Spleen (tissue), 13 donors: ENCODE results near the gene SECISBP2L. TPM values are rescaled to one million over a fixed set of nuclear protein-coding genes. Genes with fewer than 3 reads are reported as not detected.
A peak's percentile ranks its signal among the peaks of the same experiment; 100 is the strongest.

Source experiments
- DNase-seq: peaks from one replicate; pipeline ENCODE4 v3.0.0-alpha.2; 2020
- H3K27ac ChIP-seq, 8 donors: fragments of 200-600 bp; sonication (generic) in 7 of 8; 1 replicate in 4 of 8; 2 replicates in 4 of 8; pipeline versions ENCODE4 v1.5.0 to v1.8.0; 2016 to 2021; ENCODE audit warnings: inconsistent platforms in 4 of 8, mild to moderate bottlenecking in 4 of 8, moderate library complexity in 1 of 8
- H3K27me3 ChIP-seq, 7 donors: fragments of 200-600 bp; sonication (generic) in 6 of 7; replicated peaks in 1 of 7; 1 replicate in 4 of 7; 2 replicates in 3 of 7; pipeline versions ENCODE4 v1.5.0 to v1.8.0; 2016 to 2021; ENCODE audit warnings: inconsistent platforms in 3 of 7, mild to moderate bottlenecking in 1 of 7
- H3K36me3 ChIP-seq, 6 donors: fragments of 200-600 bp; sonication (generic) in 5 of 6; 1 replicate in 4 of 6; 2 replicates in 2 of 6; pipeline versions ENCODE4 v1.5.0 to v1.8.0; 2016 to 2021; ENCODE audit warnings: inconsistent platforms in 2 of 6
- H3K4me1 ChIP-seq, 6 donors: fragments of 200-600 bp; sonication (generic) in 5 of 6; 1 replicate in 3 of 6; 2 replicates in 3 of 6; pipeline versions ENCODE4 v1.5.0 to v1.8.0; 2016 to 2021; ENCODE audit warnings: inconsistent platforms in 3 of 6
- H3K4me3 ChIP-seq, 8 donors: fragments of 200-600 bp; sonication (generic) in 7 of 8; 1 replicate in 4 of 8; 2 replicates in 4 of 8; pipeline versions ENCODE4 v1.5.0 to v1.8.0; 2016 to 2021; ENCODE audit warnings: inconsistent platforms in 4 of 8, mild to moderate bottlenecking in 4 of 8, moderate library complexity in 2 of 8
- H3K9me3 ChIP-seq, 8 donors: fragments of 200-600 bp; sonication (generic) in 7 of 8; 1 replicate in 4 of 8; 2 replicates in 4 of 8; pipeline versions ENCODE4 v1.5.0 to v1.8.0; 2016 to 2021; ENCODE audit warnings: inconsistent platforms in 4 of 8
- POLR2A ChIP-seq, 3 donors: fragments of 450-650 bp; IDR thresholded peaks; one replicate each; pipeline ENCODE4 v1.5.1; 2017; ENCODE audit warnings: antibody characterized with exemption in 3 of 3, mild to moderate bottlenecking in 1 of 3
- POLR2AphosphoS5 ChIP-seq, 3 donors: sonication (generic); formaldehyde crosslinking; IDR thresholded peaks; one replicate each; pipeline ENCODE4 v1.5.1; 2017; ENCODE audit warnings: antibody characterized with exemption in 3 of 3
- WGBS, 5 donors: extraction: QIAGEN DNeasy Blood & Tissue Kit in 3 of 5; methylation state at CpG; one replicate each; pipeline versions ENCODE4 v1.1.5 to v1.1.7; 2013 to 2018; 5-methylcytosine and 5-hydroxymethylcytosine counted together
- intact Hi-C: fragments of 100-400 bp; cut with DNase I; formaldehyde crosslinking; loops from one replicate; pipeline ENCODE4 v1.15.0; 2023; ENCODE audit warnings: low total_unique reads
- long read RNA-seq, 2 donors: transcript quantifications; one replicate each; lab custom pipeline, GENCODE V29; 2026
- polyA plus RNA-seq, 3 donors: library from polyadenylated mRNA; stranded (reverse); fragments of 200-250 nt; gene quantifications; one replicate each; pipeline ENCODE4 v1.2.1, GENCODE V29; 2013
- total RNA-seq, 7 donors: library from RNA; depleted of rRNA in 3 of 7; stranded (reverse); fragments of >200 nt in 3 of 7; fragmentation: NEBNext Ultra II Directional in 4 of 7; extraction: Animal tissue kit (Norgen Biotek cat#: 25700) in 4 of 7; gene quantifications; one replicate each; pipeline versions ENCODE4 v1.1.0 to v1.2.1, GENCODE V29; 2016 to 2021
- TF ChIP-seq, protein P1 (sequence below), 11 experiments: fragments of 200-600 bp in 7 of 11; fragments of 450-650 bp in 4 of 11; sonication (generic) in 4 of 11; IDR thresholded peaks in 8 of 11; conservative IDR thresholded peaks in 3 of 11; 1 replicate in 7 of 11; 2 replicates in 4 of 11; pipeline versions ENCODE4 v1.4.0 to v1.8.0; 2016 to 2021; ENCODE audit warnings: antibody characterized with exemption in 11 of 11, inconsistent platforms in 4 of 11, mild to moderate bottlenecking in 1 of 11
- donor health status: healthy with polysubstance abuse.
- donor health status: DM: no; HTN: no; CAD: no; lungs with moderate emphysema.
- donor health status: DM: no; HTN: no; CAD: no.
- donor health status: Bipolar disorder and iron deficiency.
- donor health status: healthy.
- donor health status: DM: no; HTN: no; CAD: no.
- donor health status: DM: yes; HTN: yes; CAD: no.

SECISBP2L gene
- total RNA-seq (10 to 100 TPM; 36.7 to 58.7 (median 51.2) TPM), polyA plus RNA-seq (1 to 10 TPM; 5.6 to 8.7 (median 5.9) TPM)
- long read RNA-seq, donor 1, partial matches to known transcripts: 0 of 1 reads
- long read RNA-seq, donor 1, other reads (novel, unspliced or antisense): 0 of 1 reads
- long read RNA-seq, donor 2: 0 reads

DNA sequence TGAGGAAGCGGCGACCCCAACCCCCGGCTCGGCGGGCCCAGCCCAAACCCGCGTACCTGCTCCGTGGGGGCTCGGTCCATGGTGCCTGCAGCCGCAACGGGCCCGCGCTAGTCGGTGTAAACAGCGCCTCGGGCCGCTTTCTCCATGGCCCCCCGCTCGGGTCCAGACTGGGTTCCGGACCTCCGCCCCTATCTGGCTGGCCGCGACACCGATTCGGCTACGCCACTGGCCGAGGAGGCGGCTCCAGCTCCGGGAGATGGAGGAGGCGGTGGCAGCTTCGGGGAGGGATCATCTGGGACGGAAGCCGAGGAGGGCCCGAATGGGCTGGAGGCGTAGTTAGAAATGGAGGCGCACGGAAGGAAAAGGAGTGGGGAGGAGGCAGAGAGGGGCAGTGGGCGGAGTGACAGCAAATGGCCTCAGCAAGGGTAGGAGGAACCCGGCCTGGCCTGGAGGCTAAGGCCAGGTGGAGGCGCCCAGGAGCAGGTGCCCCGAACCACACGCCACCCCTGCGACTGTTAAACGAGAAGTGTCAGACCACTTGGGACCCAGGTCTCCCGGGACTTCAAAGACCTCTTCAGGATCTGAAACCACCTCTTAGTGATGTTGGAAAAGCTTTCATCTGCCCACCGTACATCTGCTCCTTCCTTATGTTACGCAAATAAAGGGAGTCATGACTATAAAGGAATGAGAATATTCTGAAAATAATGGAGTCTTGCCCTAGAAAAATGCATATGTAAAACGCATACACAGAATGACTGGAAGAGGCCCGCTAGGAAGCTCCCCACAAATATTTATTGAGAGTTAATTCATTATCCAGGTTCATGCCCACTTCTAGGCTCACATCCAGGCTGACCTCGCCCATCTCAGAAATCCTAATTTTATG, at the start of gene SECISBP2L:
TSS of gene SECISBP2L (minus strand) at position 227 of the 883 bp plus-strand sequence. CDS start at position 80, 147 bp downstream.
- TF ChIP-seq, protein P1, sequence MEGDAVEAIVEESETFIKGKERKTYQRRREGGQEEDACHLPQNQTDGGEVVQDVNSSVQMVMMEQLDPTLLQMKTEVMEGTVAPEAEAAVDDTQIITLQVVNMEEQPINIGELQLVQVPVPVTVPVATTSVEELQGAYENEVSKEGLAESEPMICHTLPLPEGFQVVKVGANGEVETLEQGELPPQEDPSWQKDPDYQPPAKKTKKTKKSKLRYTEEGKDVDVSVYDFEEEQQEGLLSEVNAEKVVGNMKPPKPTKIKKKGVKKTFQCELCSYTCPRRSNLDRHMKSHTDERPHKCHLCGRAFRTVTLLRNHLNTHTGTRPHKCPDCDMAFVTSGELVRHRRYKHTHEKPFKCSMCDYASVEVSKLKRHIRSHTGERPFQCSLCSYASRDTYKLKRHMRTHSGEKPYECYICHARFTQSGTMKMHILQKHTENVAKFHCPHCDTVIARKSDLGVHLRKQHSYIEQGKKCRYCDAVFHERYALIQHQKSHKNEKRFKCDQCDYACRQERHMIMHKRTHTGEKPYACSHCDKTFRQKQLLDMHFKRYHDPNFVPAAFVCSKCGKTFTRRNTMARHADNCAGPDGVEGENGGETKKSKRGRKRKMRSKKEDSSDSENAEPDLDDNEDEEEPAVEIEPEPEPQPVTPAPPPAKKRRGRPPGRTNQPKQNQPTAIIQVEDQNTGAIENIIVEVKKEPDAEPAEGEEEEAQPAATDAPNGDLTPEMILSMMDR (IDR thresholded peaks at IDR 0.05 in 8 of 11, conservative IDR thresholded peaks at IDR 0.05 in 3 of 11): peak in 6 of 11 experiments; percentile 23 to 43 (median 33)
- TF ChIP-seq POLR2A (IDR thresholded peaks at IDR 0.05): peak in 1 of 3 donors; percentile 69
- TF ChIP-seq POLR2AphosphoS5 (IDR thresholded peaks at IDR 0.05): peak; percentile 97 to 98 (median 98)
- peak; percentile 97 for DNase-seq
- peak within 1 kb of the TSS; percentile 82 to 94 (median 92) for H3K27ac ChIP-seq
- H3K4me1 ChIP-seq: peaks cover 21 to 49% (median 40%) of the 10 kb centered on the region in 6 donors
- no peaks in the 10 kb centered on the region for H3K9me3 ChIP-seq
- peak within 1 kb of the TSS; percentile 84 to 98 (median 95) for H3K4me3 ChIP-seq
- 6 to 10% (median 7%) methylated on average over 32 to 50 of the region's 50 CpGs for WGBS, 5 donors
- H3K36me3 ChIP-seq: no peaks in the 10 kb centered on the region
- intact Hi-C loops: loop anchor here (5.0 to 10.0 kb wide), 2 partner anchors 98 to 234 kb away; partner anchors contain the start of gene CEP152
- no peaks in the 10 kb centered on the region for H3K27me3 ChIP-seq

- WGBS, 5 donors: 66 to 86% (median 71%) methylated on average over 1 of the region's 1 CpG
Observed at GRCh38 chr15:49094923-49095322, 48.7 kb upstream of the SECISBP2L start.

DNA sequence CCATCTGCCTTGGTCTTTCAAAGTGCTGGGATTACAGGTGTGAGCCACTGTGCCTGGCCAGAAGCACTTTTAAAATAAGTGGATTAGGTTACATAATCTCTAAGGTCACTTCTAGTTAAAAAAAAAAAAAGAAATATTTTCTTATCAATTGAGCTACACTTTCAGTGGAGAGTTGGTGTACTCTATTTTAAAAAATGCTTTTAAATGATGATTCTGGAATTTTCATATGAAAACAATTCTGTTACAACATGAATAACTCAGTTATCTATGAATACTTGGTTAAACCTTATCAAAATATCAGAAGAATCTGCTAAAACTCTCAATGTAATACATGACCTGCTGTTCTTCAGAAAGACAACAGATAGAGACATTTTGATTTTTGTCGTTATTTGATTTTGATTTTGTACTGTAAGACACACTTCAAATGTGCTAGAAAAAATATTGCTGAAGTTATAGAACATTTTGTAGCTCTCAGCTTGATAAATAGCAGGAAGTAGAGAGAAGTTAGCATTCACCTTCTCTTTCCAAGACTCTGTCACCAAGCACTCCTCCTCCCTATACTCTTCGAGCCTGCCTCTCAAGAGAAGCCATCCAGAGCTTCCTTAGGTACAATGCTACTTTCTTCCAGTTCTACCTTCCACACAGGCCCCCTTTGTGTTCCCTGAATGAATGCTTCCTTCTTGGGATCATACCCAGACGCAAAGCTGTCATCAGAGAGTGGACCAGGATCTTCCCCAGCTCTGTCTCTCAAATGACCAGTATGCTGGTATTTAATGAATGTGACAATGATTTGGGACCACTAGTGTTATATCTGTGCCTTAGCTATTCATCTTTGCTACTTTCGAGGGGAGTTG, 47.2 kb upstream of the SECISBP2L start:
- no peaks in the 10 kb centered on the region for H3K9me3 ChIP-seq
- no peaks in the 10 kb centered on the region for H3K4me1 ChIP-seq
- 90 to 97% (median 94%) methylated on average over 4 of the region's 4 CpGs for WGBS, 5 donors
- H3K27ac ChIP-seq: no peak overlapping the region
- no peaks in the 10 kb centered on the region for H3K36me3 ChIP-seq
- no peak overlapping the region for H3K4me3 ChIP-seq
- intact Hi-C loops: no loop called here
- no peak for DNase-seq
- no peaks in the 10 kb centered on the region for H3K27me3 ChIP-seq
- TF ChIP-seq, protein P1 (IDR thresholded peaks at IDR 0.05 in 8 of 11, conservative IDR thresholded peaks at IDR 0.05 in 3 of 11): no peak
- TF ChIP-seq POLR2A (IDR thresholded peaks at IDR 0.05) (no peak), POLR2AphosphoS5 (IDR thresholded peaks at IDR 0.05) (no peak)

More at GRCh38 chr15:49094923-49095322, 48.7 kb upstream of the SECISBP2L start:
- intact Hi-C loops: no loop called here
- Histone ChIP-seq H3K27me3 (no peaks in the 10 kb centered on the region), H3K36me3 (peaks cover 0 to under 1% (median 0%) of the 10 kb centered on the region in 6 donors), H3K4me1 (no peaks in the 10 kb centered on the region), H3K27ac (no peak overlapping the region), H3K9me3 (no peaks in the 10 kb centered on the region), H3K4me3 (no peak overlapping the region)
- TF ChIP-seq, protein P1 (IDR thresholded peaks at IDR 0.05 in 8 of 11, conservative IDR thresholded peaks at IDR 0.05 in 3 of 11): no peak
- TF ChIP-seq POLR2A (IDR thresholded peaks at IDR 0.05): no peak
- no peak for TF ChIP-seq POLR2AphosphoS5 (IDR thresholded peaks at IDR 0.05)
- no peak for DNase-seq
